BLaER1 treated with 17β-estradiol and CSF1 and Interleukin-3, amounts not matched to agents 10 nM and 100 nM (cell line): Measurements from ENCODE around the gene HOXA5.

Experiments used
- H3K27ac ChIP-seq, 11 experiments: shearing (Covaris generic); formaldehyde crosslinking; 2 replicates each; pipeline ENCODE4 v1.8.1; 2022
- H3K27me3 ChIP-seq, 11 experiments: shearing (Covaris generic); formaldehyde crosslinking; 2 replicates each; pipeline ENCODE4 v1.8.1; 2022
- H3K36me3 ChIP-seq, 11 experiments: shearing (Covaris generic); formaldehyde crosslinking; 2 replicates each; pipeline ENCODE4 v1.8.1; 2022
- H3K4me1 ChIP-seq, 10 experiments: shearing (Covaris generic); formaldehyde crosslinking; 2 replicates each; pipeline ENCODE4 v1.8.1; 2022
- H3K4me2 ChIP-seq, 11 experiments: shearing (Covaris generic); formaldehyde crosslinking; 2 replicates each; pipeline ENCODE4 v1.8.1; 2022
- H3K4me3 ChIP-seq, 10 experiments: shearing (Covaris generic); formaldehyde crosslinking; 2 replicates each; pipeline ENCODE4 v1.8.1; 2022
- H3K9ac ChIP-seq, 11 experiments: shearing (Covaris generic); formaldehyde crosslinking; 2 replicates each; pipeline ENCODE4 v1.8.1; 2022
- H3K9me3 ChIP-seq, 11 experiments: shearing (Covaris generic); formaldehyde crosslinking; replicated peaks in 1 of 11; 2 replicates each; pipeline ENCODE4 v1.8.1; 2022
- H4K20me1 ChIP-seq, 11 experiments: shearing (Covaris generic); formaldehyde crosslinking; 2 replicates each; pipeline ENCODE4 v1.8.1; 2022
- Cebpa-rat ChIP-seq, 11 experiments: shearing (Covaris generic); IDR thresholded peaks; 2 replicates each; pipeline ENCODE4 v1.8.1; 2022

HOXA5 gene

GRCh38 chr7:27112361-27112760, 31.1 kb downstream of the HOXA5 start:
- Histone ChIP-seq H4K20me1 (no peaks in the 10 kb centered on the region), H3K27ac (no peak overlapping the region), H3K4me1 (no peaks in the 10 kb centered on the region), H3K4me2 (no peak overlapping the region), H3K4me3 (no peak overlapping the region), H3K27me3 (no peaks in the 10 kb centered on the region), H3K36me3 (no peaks in the 10 kb centered on the region), H3K9me3 (peaks cover 12 to 45% (median 33%) of the 10 kb centered on the region in 11 experiments; a peak in 20 of 22 replicates), H3K9ac (no peak overlapping the region)
- no peak for TF ChIP-seq Cebpa-rat (IDR thresholded peaks at IDR 0.05)

- no peak for TF ChIP-seq Cebpa-rat (IDR thresholded peaks at IDR 0.05)
- no peak overlapping the region for H3K4me2 ChIP-seq
- H3K9ac ChIP-seq: no peak overlapping the region
- no peak overlapping the region for H3K27ac ChIP-seq
- peaks cover 15 to 50% (median 37%) of the 10 kb centered on the region in 11 experiments; a peak in 21 of 22 replicates for H3K9me3 ChIP-seq
- no peaks in the 10 kb centered on the region for H3K4me1 ChIP-seq
- H3K36me3 ChIP-seq: no peaks in the 10 kb centered on the region
- no peaks in the 10 kb centered on the region for H4K20me1 ChIP-seq
- no peak overlapping the region for H3K4me3 ChIP-seq
- no peaks in the 10 kb centered on the region for H3K27me3 ChIP-seq
Observed at GRCh38 chr7:27111751-27112277, 31.7 kb downstream of the HOXA5 start.

GRCh38 chr7:27111042-27111750, 32.3 kb downstream of the HOXA5 start:
- no peaks in the 10 kb centered on the region for H3K4me1 ChIP-seq
- no peak overlapping the region for H3K27ac ChIP-seq
- TF ChIP-seq Cebpa-rat (IDR thresholded peaks at IDR 0.05): no peak
- no peak overlapping the region for H3K4me3 ChIP-seq
- no peaks in the 10 kb centered on the region for H3K27me3 ChIP-seq
- H3K9me3 ChIP-seq: peaks cover 21 to 56% (median 43%) of the 10 kb centered on the region in 11 experiments; a peak in 21 of 22 replicates
- no peaks in the 10 kb centered on the region; a peak in 1 of 22 replicates for H3K36me3 ChIP-seq
- H3K4me2 ChIP-seq: no peak overlapping the region
- H3K9ac ChIP-seq: no peak overlapping the region
- no peaks in the 10 kb centered on the region for H4K20me1 ChIP-seq

- Histone ChIP-seq H3K27ac (no peak overlapping the region), H3K9ac (no peak overlapping the region), H4K20me1 (no peaks in the 10 kb centered on the region), H3K4me2 (no peak overlapping the region), H3K27me3 (no peaks in the 10 kb centered on the region), H3K4me3 (no peak overlapping the region), H3K36me3 (no peaks in the 10 kb centered on the region; a peak in 1 of 22 replicates), H3K9me3 (peaks cover 22 to 59% (median 45%) of the 10 kb centered on the region in 11 experiments; a peak in 21 of 22 replicates), H3K4me1 (no peaks in the 10 kb centered on the region)
- TF ChIP-seq Cebpa-rat (IDR thresholded peaks at IDR 0.05): no peak
Observed at GRCh38 chr7:27110186-27111031, 33.1 kb downstream of the HOXA5 start.

- no peaks in the 10 kb centered on the region for H4K20me1 ChIP-seq
- no peak overlapping the region for H3K4me2 ChIP-seq
- no peak overlapping the region for H3K4me3 ChIP-seq
- no peak overlapping the region for H3K9ac ChIP-seq
- H3K9me3 ChIP-seq: peaks cover 22 to 59% (median 45%) of the 10 kb centered on the region in 11 experiments; a peak in 21 of 22 replicates
- no peaks in the 10 kb centered on the region; a peak in 1 of 22 replicates for H3K36me3 ChIP-seq
- no peak for TF ChIP-seq Cebpa-rat (IDR thresholded peaks at IDR 0.05)
- no peaks in the 10 kb centered on the region for H3K27me3 ChIP-seq
- H3K4me1 ChIP-seq: no peaks in the 10 kb centered on the region
- H3K27ac ChIP-seq: no peak overlapping the region
Observed at GRCh38 chr7:27109466-27110185, 33.9 kb downstream of the HOXA5 start.

GRCh38 chr7:27108390-27109127, 34.9 kb downstream of the HOXA5 start:
- no peak overlapping the region for H3K9ac ChIP-seq
- H3K36me3 ChIP-seq: no peaks in the 10 kb centered on the region; a peak in 1 of 22 replicates
- H3K27me3 ChIP-seq: no peaks in the 10 kb centered on the region
- H3K4me2 ChIP-seq: no peak overlapping the region
- H3K4me1 ChIP-seq: no peaks in the 10 kb centered on the region
- H4K20me1 ChIP-seq: no peaks in the 10 kb centered on the region
- no peak overlapping the region for H3K27ac ChIP-seq
- peaks cover 22 to 63% (median 46%) of the 10 kb centered on the region in 11 experiments; a peak in 21 of 22 replicates for H3K9me3 ChIP-seq
- TF ChIP-seq Cebpa-rat (IDR thresholded peaks at IDR 0.05): no peak
- no peak overlapping the region for H3K4me3 ChIP-seq

GRCh38 chr7:27107391-27108381, 35.8 kb downstream of the HOXA5 start:
- H3K27me3 ChIP-seq: no peaks in the 10 kb centered on the region
- TF ChIP-seq Cebpa-rat (IDR thresholded peaks at IDR 0.05): no peak
- no peak overlapping the region for H3K9ac ChIP-seq
- H3K4me1 ChIP-seq: no peaks in the 10 kb centered on the region
- H3K9me3 ChIP-seq: peaks cover 22 to 65% (median 50%) of the 10 kb centered on the region in 11 experiments; a peak in 21 of 22 replicates
- no peak overlapping the region for H3K4me2 ChIP-seq
- no peak overlapping the region for H3K4me3 ChIP-seq
- no peak overlapping the region for H3K27ac ChIP-seq
- no peaks in the 10 kb centered on the region for H4K20me1 ChIP-seq
- H3K36me3 ChIP-seq: no peaks in the 10 kb centered on the region; a peak in 1 of 22 replicates
